Measurements from ENCODE around the gene ARHGAP10.

ARHGAP10 gene

GRCh38 chr4:147709999-147710398 lies 21.9 kb upstream of the ARHGAP10 start:
- Histone ChIP-seq H3K4me1 (ENCODE audit: control insufficient read depth, insufficient read depth, low read length) (peaks cover 7% of the 10 kb centered on the region; the same call in 1 of the 2 replicates), H3K36me3 (ENCODE audit: control insufficient read depth, insufficient read depth, low read length) (no peaks in the 10 kb centered on the region), H3K9ac (ENCODE audit: low read depth, low read length) (no peak overlapping the region), H3K4me3 (ENCODE audit: low read depth, low read length) (no peak overlapping the region), H3K27me3 (ENCODE audit: control insufficient read depth, insufficient read depth, low read length) (no peaks in the 10 kb centered on the region), H3K9me3 (ENCODE audit: control insufficient read depth, insufficient read depth, low read length) (no peaks in the 10 kb centered on the region), H3K27ac (ENCODE audit: low read depth, low read length) (no peak overlapping the region)

GRCh38 chr4:147714575-147715401 lies 17.1 kb upstream of the ARHGAP10 start:
- H3K4me3 ChIP-seq (ENCODE audit: low read depth, low read length), result no peak overlapping the region
- H3K36me3 ChIP-seq (ENCODE audit: control insufficient read depth, insufficient read depth, low read length), result no peaks in the 10 kb centered on the region
- no peaks in the 10 kb centered on the region for H3K9me3 ChIP-seq (ENCODE audit: control insufficient read depth, insufficient read depth, low read length)

GRCh38 chr4:147717878-147718277 lies 14.0 kb upstream of the ARHGAP10 start:
- Histone ChIP-seq H3K27me3 (ENCODE audit: control insufficient read depth, insufficient read depth, low read length) (no peaks in the 10 kb centered on the region), H3K4me1 (ENCODE audit: control insufficient read depth, insufficient read depth, low read length) (no peaks in the 10 kb centered on the region), H3K9me3 (ENCODE audit: control insufficient read depth, insufficient read depth, low read length) (no peaks in the 10 kb centered on the region), H3K9ac (ENCODE audit: low read depth, low read length) (no peak overlapping the region), H3K4me3 (ENCODE audit: low read depth, low read length) (no peak overlapping the region), H3K36me3 (ENCODE audit: control insufficient read depth, insufficient read depth, low read length) (no peaks in the 10 kb centered on the region), H3K27ac (ENCODE audit: low read depth, low read length) (no peak overlapping the region)

More at GRCh38 chr4:147714575-147715401, 17.1 kb upstream of the ARHGAP10 start:
- H3K9ac ChIP-seq (ENCODE audit: low read depth, low read length), result no peak overlapping the region
- no peaks in the 10 kb centered on the region for H3K4me1 ChIP-seq (ENCODE audit: control insufficient read depth, insufficient read depth, low read length)
- H3K27ac ChIP-seq (ENCODE audit: low read depth, low read length), result no peak overlapping the region
- H3K27me3 ChIP-seq (ENCODE audit: control insufficient read depth, insufficient read depth, low read length), result no peaks in the 10 kb centered on the region

GRCh38 chr4:147723326-147723725 lies 8.6 kb upstream of the ARHGAP10 start:
- Histone ChIP-seq H3K9me3 (ENCODE audit: control insufficient read depth, insufficient read depth, low read length) (no peaks in the 10 kb centered on the region), H3K36me3 (ENCODE audit: control insufficient read depth, insufficient read depth, low read length) (no peaks in the 10 kb centered on the region), H3K27ac (ENCODE audit: low read depth, low read length) (no peak overlapping the region), H3K9ac (ENCODE audit: low read depth, low read length) (no peak overlapping the region), H3K4me1 (ENCODE audit: control insufficient read depth, insufficient read depth, low read length) (0 out of 2 replicates have a peak, but pooled peaks cover 6% of the 10 kb centered on the region), H3K27me3 (ENCODE audit: control insufficient read depth, insufficient read depth, low read length) (peaks cover 14% of the 10 kb centered on the region), H3K4me3 (ENCODE audit: low read depth, low read length) (no peak overlapping the region)

GRCh38 chr4:147724468-147725201 lies 7.3 kb upstream of the ARHGAP10 start:
- H3K9me3 ChIP-seq (ENCODE audit: control insufficient read depth, insufficient read depth, low read length), result no peaks in the 10 kb centered on the region
- H3K27me3 ChIP-seq (ENCODE audit: control insufficient read depth, insufficient read depth, low read length), result peaks cover 27% of the 10 kb centered on the region
- H3K27ac ChIP-seq (ENCODE audit: low read depth, low read length), result no peak overlapping the region
- no peak overlapping the region for H3K4me3 ChIP-seq (ENCODE audit: low read depth, low read length)
- no peaks in the 10 kb centered on the region for H3K36me3 ChIP-seq (ENCODE audit: control insufficient read depth, insufficient read depth, low read length)
- H3K4me1 ChIP-seq (ENCODE audit: control insufficient read depth, insufficient read depth, low read length), result 0 out of 2 replicates have a peak, but pooled peaks cover 6% of the 10 kb centered on the region
- no peak overlapping the region for H3K9ac ChIP-seq (ENCODE audit: low read depth, low read length)

- no peaks in the 10 kb centered on the region for H3K9me3 ChIP-seq (ENCODE audit: control insufficient read depth, insufficient read depth, low read length)
- H3K27ac ChIP-seq (ENCODE audit: low read depth, low read length), result no peak overlapping the region
- H3K9ac ChIP-seq (ENCODE audit: low read depth, low read length), result no peak overlapping the region
- peaks cover 38% of the 10 kb centered on the region for H3K27me3 ChIP-seq (ENCODE audit: control insufficient read depth, insufficient read depth, low read length)
- H3K4me1 ChIP-seq (ENCODE audit: control insufficient read depth, insufficient read depth, low read length), result peaks cover 13% of the 10 kb centered on the region
- no peak overlapping the region for H3K4me3 ChIP-seq (ENCODE audit: low read depth, low read length)
- H3K36me3 ChIP-seq (ENCODE audit: control insufficient read depth, insufficient read depth, low read length), result no peaks in the 10 kb centered on the region
Measured at GRCh38 chr4:147725673-147726072, 6.2 kb upstream of the ARHGAP10 start.

GRCh38 chr4:147727476-147728028 lies 4.3 kb upstream of the ARHGAP10 start:
- Histone ChIP-seq H3K9me3 (ENCODE audit: control insufficient read depth, insufficient read depth, low read length) (no peaks in the 10 kb centered on the region), H3K4me1 (ENCODE audit: control insufficient read depth, insufficient read depth, low read length) (peaks cover 20% of the 10 kb centered on the region), H3K4me3 (ENCODE audit: low read depth, low read length) (no peak overlapping the region), H3K27ac (ENCODE audit: low read depth, low read length) (no peak overlapping the region), H3K27me3 (ENCODE audit: control insufficient read depth, insufficient read depth, low read length) (peaks cover 51% of the 10 kb centered on the region), H3K9ac (ENCODE audit: low read depth, low read length) (no peak overlapping the region), H3K36me3 (ENCODE audit: control insufficient read depth, insufficient read depth, low read length) (no peaks in the 10 kb centered on the region)

GRCh38 chr4:147730333-147730732 lies 1.6 kb upstream of the ARHGAP10 start:
- Histone ChIP-seq H3K27ac (ENCODE audit: low read depth, low read length) (no peak overlapping the region), H3K9ac (ENCODE audit: low read depth, low read length) (no peak overlapping the region), H3K36me3 (ENCODE audit: control insufficient read depth, insufficient read depth, low read length) (no peaks in the 10 kb centered on the region), H3K4me3 (ENCODE audit: low read depth, low read length) (peak overlapping the region; percentile 87; the same call in 1 of the 2 replicates), H3K9me3 (ENCODE audit: control insufficient read depth, insufficient read depth, low read length) (no peaks in the 10 kb centered on the region), H3K27me3 (ENCODE audit: control insufficient read depth, insufficient read depth, low read length) (peaks cover 79% of the 10 kb centered on the region), H3K4me1 (ENCODE audit: control insufficient read depth, insufficient read depth, low read length) (peaks cover 34% of the 10 kb centered on the region)

GRCh38 chr4:147732518-147733235 lies 789 bp downstream of the ARHGAP10 start:
- Histone ChIP-seq H3K36me3 (ENCODE audit: control insufficient read depth, insufficient read depth, low read length) (no peaks in the 10 kb centered on the region), H3K9ac (ENCODE audit: low read depth, low read length) (peak overlapping the region; percentile 76), H3K27me3 (ENCODE audit: control insufficient read depth, insufficient read depth, low read length) (peaks cover 80% of the 10 kb centered on the region), H3K9me3 (ENCODE audit: control insufficient read depth, insufficient read depth, low read length) (no peaks in the 10 kb centered on the region), H3K27ac (ENCODE audit: low read depth, low read length) (peak overlapping the region; percentile 83), H3K4me3 (ENCODE audit: low read depth, low read length) (peak overlapping the region; percentile 87), H3K4me1 (ENCODE audit: control insufficient read depth, insufficient read depth, low read length) (peaks cover 54% of the 10 kb centered on the region)

GRCh38 chr4:147733716-147734344 lies 1.9 kb downstream of the ARHGAP10 start:
- H3K27ac ChIP-seq (ENCODE audit: low read depth, low read length), result no peak overlapping the region
- peak overlapping the region; percentile 87 for H3K4me3 ChIP-seq (ENCODE audit: low read depth, low read length)
- no peaks in the 10 kb centered on the region for H3K36me3 ChIP-seq (ENCODE audit: control insufficient read depth, insufficient read depth, low read length)
- no peak overlapping the region for H3K9ac ChIP-seq (ENCODE audit: low read depth, low read length)
- peaks cover 69% of the 10 kb centered on the region for H3K27me3 ChIP-seq (ENCODE audit: control insufficient read depth, insufficient read depth, low read length)
- no peaks in the 10 kb centered on the region for H3K9me3 ChIP-seq (ENCODE audit: control insufficient read depth, insufficient read depth, low read length)
- H3K4me1 ChIP-seq (ENCODE audit: control insufficient read depth, insufficient read depth, low read length), result peaks cover 59% of the 10 kb centered on the region
